ENCODE data around the gene NUAK1. TPM values are rescaled to one million over a fixed set of nuclear protein-coding genes. Genes with fewer than 3 reads are reported as not detected.
A peak's percentile ranks its signal among the peaks of the same experiment; 100 is the strongest.

The NUAK1 gene
- total and polyA plus RNA-seq, 4 donors: 2.9 to 14.1 (median 9.2) TPM

- DNase-seq (no peak), ATAC-seq (ENCODE audit: insufficient read depth, low FRiP score) (no peak)
- Histone ChIP-seq H3K9me3 (ENCODE audit: control insufficient read depth in 4 of 4, insufficient read depth in 3 of 4, low read length in 3 of 4) (no peaks in the 10 kb centered on the region), H3K27me3 (ENCODE audit: control insufficient read depth in 3 of 3, insufficient read depth in 3 of 3, low read length in 2 of 3) (no peaks in the 10 kb centered on the region), H3K4me3 (no peak overlapping the region), H3K27ac (ENCODE audit: low read depth in 1 of 2, low read length in 1 of 2) (peak overlapping the region in 1 of 2 donors; percentile 43), H3K4me1 (ENCODE audit: control insufficient read depth in 5 of 5, insufficient read depth in 5 of 5, low read length in 5 of 5) (peaks cover 5 to 64% (median 34%) of the 10 kb centered on the region in 5 donors), H3K9ac (ENCODE audit: insufficient read depth in 1 of 2, low read length in 2 of 2) (no peak overlapping the region), H3K36me3 (ENCODE audit: control insufficient read depth in 4 of 4, insufficient read depth in 4 of 4, low read length in 4 of 4) (no peaks in the 10 kb centered on the region)
- 86% methylated on average over 8 of the region's 8 CpGs for WGBS, 2 donors
- TF ChIP-seq CTCF (IDR thresholded peaks at IDR 0.05; ENCODE audit: control extremely low read depth, extremely low read depth): no peak
Measured at GRCh38 chr12:106118381-106119130, 20.2 kb downstream of the NUAK1 start.

DNA sequence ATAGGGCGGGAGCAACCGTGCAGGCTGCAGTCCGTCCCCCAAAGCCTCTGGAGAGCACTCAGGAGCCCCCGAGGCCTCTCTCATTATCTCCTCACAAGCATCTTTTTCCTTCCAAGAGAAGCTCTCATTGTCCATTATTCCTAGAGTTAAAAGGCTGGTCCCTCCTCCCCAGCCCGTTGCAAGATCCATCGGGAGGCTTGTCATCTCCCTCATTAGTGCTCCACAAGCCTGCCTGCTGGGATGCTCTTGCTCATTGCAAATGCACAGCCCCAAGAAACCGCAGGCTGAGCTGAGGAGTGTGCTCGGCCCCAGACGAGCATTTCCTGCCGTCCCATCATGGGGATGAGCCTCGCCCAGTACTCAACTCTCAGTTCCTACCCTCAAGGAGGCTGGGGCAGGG lies 23.3 kb downstream of the NUAK1 start:
- DNase-seq (no peak), ATAC-seq (ENCODE audit: insufficient read depth, low FRiP score) (no peak)
- TF ChIP-seq CTCF (IDR thresholded peaks at IDR 0.05; ENCODE audit: control extremely low read depth, extremely low read depth): no peak
- Histone ChIP-seq H3K9ac (ENCODE audit: insufficient read depth in 1 of 2, low read length in 2 of 2) (no peak overlapping the region), H3K9me3 (ENCODE audit: control insufficient read depth in 4 of 4, insufficient read depth in 3 of 4, low read length in 3 of 4) (no peaks in the 10 kb centered on the region), H3K27ac (ENCODE audit: low read depth in 1 of 2, low read length in 1 of 2) (peak overlapping the region; percentile 4 to 31), H3K4me3 (no peak overlapping the region), H3K4me1 (ENCODE audit: control insufficient read depth in 5 of 5, insufficient read depth in 5 of 5, low read length in 5 of 5) (peaks cover 20 to 57% (median 50%) of the 10 kb centered on the region in 5 donors), H3K27me3 (ENCODE audit: control insufficient read depth in 3 of 3, insufficient read depth in 3 of 3, low read length in 2 of 3) (no peaks in the 10 kb centered on the region), H3K36me3 (ENCODE audit: control insufficient read depth in 4 of 4, insufficient read depth in 4 of 4, low read length in 4 of 4) (no peaks in the 10 kb centered on the region)
- 70 to 79% methylated on average over 11 of the region's 11 CpGs for WGBS, 2 donors

GRCh38 chr12:106114447-106115068 lies 24.2 kb downstream of the NUAK1 start:
- no peak overlapping the region for H3K9ac ChIP-seq (ENCODE audit: insufficient read depth in 1 of 2, low read length in 2 of 2)
- ATAC-seq (ENCODE audit: insufficient read depth, low FRiP score): no peak
- H3K27me3 ChIP-seq (ENCODE audit: control insufficient read depth in 3 of 3, insufficient read depth in 3 of 3, low read length in 2 of 3): no peaks in the 10 kb centered on the region
- H3K9me3 ChIP-seq (ENCODE audit: control insufficient read depth in 4 of 4, insufficient read depth in 3 of 4, low read length in 3 of 4): no peaks in the 10 kb centered on the region
- no peak for TF ChIP-seq CTCF (IDR thresholded peaks at IDR 0.05; ENCODE audit: control extremely low read depth, extremely low read depth)
- H3K4me3 ChIP-seq: no peak overlapping the region
- peak overlapping the region; percentile 55 to 82 for H3K27ac ChIP-seq (ENCODE audit: low read depth in 1 of 2, low read length in 1 of 2)
- no peaks in the 10 kb centered on the region for H3K36me3 ChIP-seq (ENCODE audit: control insufficient read depth in 4 of 4, insufficient read depth in 4 of 4, low read length in 4 of 4)
- H3K4me1 ChIP-seq (ENCODE audit: control insufficient read depth in 5 of 5, insufficient read depth in 5 of 5, low read length in 5 of 5): peaks cover 20 to 57% (median 41%) of the 10 kb centered on the region in 5 donors
- 75 to 86% methylated on average over 5 of the region's 5 CpGs for WGBS, 2 donors
- no peak for DNase-seq
